Muscle layer of colon (tissue), 2 donors: ENCODE results near the gene ZBTB49.
A peak's percentile ranks its signal among the peaks of the same experiment; 100 is the strongest.
"Not testable (repeated sequence)": the region's sequence is repeated elsewhere in the genome, so short reads cannot be mapped to it uniquely, and the experiment has no call there.

Experiments used
- H3K27ac ChIP-seq: one replicate; pipeline ENCODE4 v1.7.0; 2013; ENCODE audit warnings: low read depth, mild to moderate bottlenecking, low read length, moderate library complexity
- H3K27me3 ChIP-seq, 2 donors: one replicate each; pipeline ENCODE4 v1.7.0; 2013; ENCODE audit warnings: low read length in 2 of 2, mild to moderate bottlenecking in 2 of 2; ENCODE audit not compliant: insufficient read depth in 2 of 2, control insufficient read depth in 1 of 2
- H3K36me3 ChIP-seq: one replicate; pipeline ENCODE4 v1.7.0; 2013; ENCODE audit warnings: mild to moderate bottlenecking, low read length; ENCODE audit not compliant: insufficient read depth
- H3K4me1 ChIP-seq: one replicate; pipeline ENCODE4 v1.7.0; 2013; ENCODE audit warnings: mild to moderate bottlenecking, low read length; ENCODE audit not compliant: insufficient read depth
- H3K4me3 ChIP-seq, 2 donors: one replicate each; pipeline ENCODE4 v1.7.0; 2013; ENCODE audit warnings: low read length in 2 of 2, low read depth in 1 of 2, mild to moderate bottlenecking in 1 of 2, moderate library complexity in 1 of 2
- H3K9ac ChIP-seq: one replicate; pipeline ENCODE4 v1.7.0; 2013; ENCODE audit warnings: low read length
- H3K9me3 ChIP-seq: one replicate; pipeline ENCODE4 v1.7.0; 2013; ENCODE audit warnings: mild to moderate bottlenecking, low read length
- donor health status: abdominal sarcoma.
- donor health status: Adenocarcinoma of cecum.

The ZBTB49 gene

GRCh38 chr4:4289941-4290850 lies at the start of gene ZBTB49, which contains the start of gene LYAR:
ZBTB49 (plus strand) TSS chr4:4290251; CDS start chr4:4299946, 9,695 bp downstream.
LYAR (minus strand) TSS chr4:4290154; CDS start chr4:4283742, 6,412 bp downstream.
- Histone ChIP-seq H3K9ac (peak within 1 kb of the TSS; percentile 66), H3K27ac (peak within 1 kb of the TSS; percentile 90), H3K4me1 (peaks cover 21% of the 10 kb centered on the region), H3K36me3 (peaks cover 12% of the 10 kb centered on the region), H3K4me3 (peak within 1 kb of the TSS; percentile 87 to 91), H3K27me3 (no peaks in the 10 kb centered on the region), H3K9me3 (no peaks in the 10 kb centered on the region)

GRCh38 chr4:4245172-4245571 lies 44.9 kb upstream of the ZBTB49 start:
- no peak overlapping the region for H3K9ac ChIP-seq
- no peaks in the 10 kb centered on the region for H3K27me3 ChIP-seq
- H3K9me3 ChIP-seq = no peaks in the 10 kb centered on the region
- H3K27ac ChIP-seq = no peak overlapping the region
- peaks cover 20% of the 10 kb centered on the region for H3K4me1 ChIP-seq
- H3K4me3 ChIP-seq = no peak overlapping the region
- H3K36me3 ChIP-seq = peaks cover 38% of the 10 kb centered on the region

DNA sequence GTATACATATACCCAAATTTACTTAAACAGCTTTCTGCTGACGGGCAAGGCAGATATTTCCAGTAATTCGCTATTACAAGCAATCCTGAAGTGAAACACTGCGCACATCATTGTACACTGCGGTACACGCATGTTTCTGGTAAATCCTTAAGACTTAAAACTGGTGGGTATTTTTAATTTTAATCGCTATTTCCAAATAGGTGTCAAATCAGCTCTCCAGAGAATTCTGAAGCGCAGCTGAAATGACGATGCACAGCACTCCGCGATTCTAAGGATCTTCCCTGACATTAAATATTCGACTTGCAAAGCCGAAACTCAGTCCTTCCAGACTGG lies 42.4 kb upstream of the ZBTB49 start:
- peak overlapping the region; percentile 97 for H3K9ac ChIP-seq

DNA sequence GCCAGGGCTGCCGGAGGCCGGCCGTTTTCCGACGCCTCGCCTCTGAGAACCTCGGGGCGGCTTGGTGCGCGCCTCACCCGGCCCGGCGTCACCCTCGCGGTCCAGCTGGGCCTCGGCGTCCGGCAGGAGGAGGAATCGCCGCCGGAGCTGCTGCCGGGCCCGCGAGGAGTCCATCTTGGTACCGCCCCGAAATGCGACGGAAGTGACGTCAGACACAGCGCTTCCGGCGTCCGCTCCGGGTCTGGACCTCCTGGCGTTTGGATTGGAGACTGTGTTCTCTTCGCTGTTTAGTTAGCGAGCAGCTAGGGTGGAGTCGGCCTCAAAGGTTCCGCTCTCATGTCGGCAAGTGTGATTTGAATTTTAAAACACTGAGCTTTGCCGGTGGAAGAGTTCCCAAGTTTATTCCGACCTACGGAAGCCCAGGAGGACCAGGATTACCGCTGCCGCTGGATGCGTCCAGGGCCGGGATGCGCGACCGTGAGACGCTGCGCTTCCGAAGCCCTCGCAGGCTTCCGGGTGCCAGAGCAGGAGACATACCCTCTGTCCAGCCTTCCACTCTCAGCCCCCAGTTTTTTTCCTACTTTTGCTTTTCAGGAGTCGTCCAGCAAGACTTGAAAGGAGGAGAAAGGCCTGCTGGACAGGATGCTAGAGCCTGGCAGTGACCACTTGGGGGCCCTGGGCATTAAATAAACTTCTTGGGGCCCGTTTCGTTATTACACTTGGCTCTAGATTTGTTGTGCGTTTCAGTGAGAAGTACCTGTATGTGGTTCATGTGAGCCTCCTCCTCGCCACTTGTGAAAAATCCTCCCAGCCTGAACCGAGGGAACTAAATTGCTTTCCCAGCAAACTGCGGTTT lies 41.8 kb upstream of the ZBTB49 start, which contains the start of gene TMEM128:
Gene TMEM128 (minus strand): TSS at position 195 of the 856 bp plus-strand sequence. CDS start 21 bp downstream, at position 174.
- Histone ChIP-seq H3K36me3 (peaks cover 22% of the 10 kb centered on the region), H3K9me3 (no peaks in the 10 kb centered on the region), H3K4me3 (peak within 1 kb of the TSS; percentile 95 to 98)

More for the DNA sequence above, 42.4 kb upstream of the ZBTB49 start:
- Histone ChIP-seq H3K27ac (peak overlapping the region; percentile 87), H3K4me3 (peak overlapping the region; percentile 95 to 98), H3K36me3 (peaks cover 23% of the 10 kb centered on the region), H3K4me1 (peaks cover 20% of the 10 kb centered on the region), H3K9me3 (no peaks in the 10 kb centered on the region), H3K27me3 (no peaks in the 10 kb centered on the region)

DNA sequence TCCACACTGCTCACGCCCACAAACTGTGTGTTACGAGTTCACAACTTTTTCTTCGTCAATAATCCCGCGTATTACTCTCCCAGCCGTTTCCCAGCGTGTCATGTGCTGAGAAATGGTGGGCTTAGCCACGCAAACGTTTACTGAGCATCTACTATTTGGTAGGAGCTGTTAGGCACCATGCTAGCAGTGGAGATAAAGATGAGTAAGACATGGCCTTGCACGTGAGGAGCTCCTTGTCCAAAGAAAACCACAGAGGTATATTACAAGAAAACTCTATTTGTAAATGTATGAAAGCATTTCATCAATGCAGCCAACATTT lies 41.2 kb upstream of the ZBTB49 start:
- Histone ChIP-seq H3K9ac (peak overlapping the region; percentile 97), H3K36me3 (peaks cover 16% of the 10 kb centered on the region), H3K9me3 (no peaks in the 10 kb centered on the region), H3K27ac (peak overlapping the region; percentile 87), H3K4me3 (peak overlapping the region; percentile 95 to 98), H3K27me3 (no peaks in the 10 kb centered on the region), H3K4me1 (peaks cover 20% of the 10 kb centered on the region)

More for the DNA sequence above, 41.8 kb upstream of the ZBTB49 start, which contains the start of gene TMEM128:
- Histone ChIP-seq H3K9ac (peak within 1 kb of the TSS; percentile 97), H3K4me1 (peaks cover 20% of the 10 kb centered on the region), H3K27me3 (no peaks in the 10 kb centered on the region), H3K27ac (peak within 1 kb of the TSS; percentile 87)

DNA sequence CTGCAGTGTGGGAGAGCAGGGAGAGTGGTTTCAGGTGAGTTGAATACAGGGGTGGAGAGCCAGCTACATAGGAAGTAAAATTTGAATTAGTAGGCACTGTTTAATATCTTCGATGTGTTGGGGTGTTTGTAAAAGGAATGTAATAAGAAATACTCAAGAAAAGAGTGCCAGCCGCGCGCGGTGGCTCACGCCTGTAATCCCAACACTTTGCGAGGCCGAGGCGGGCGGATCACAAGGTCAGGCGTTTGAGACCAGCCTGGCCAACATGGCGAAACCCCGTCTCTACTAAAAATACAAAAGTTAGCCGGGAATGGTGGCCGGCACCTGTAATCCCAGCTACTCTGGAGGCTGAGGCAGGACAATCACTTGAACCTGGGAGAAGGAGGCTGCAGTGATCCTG lies 40.7 kb upstream of the ZBTB49 start:
- not testable (repeated sequence) for H3K4me3 ChIP-seq
- H3K27ac ChIP-seq = peak overlapping the region; percentile 1

GRCh38 chr4:4249866-4250265 lies 40.2 kb upstream of the ZBTB49 start:
- Histone ChIP-seq H3K4me1 (peaks cover 20% of the 10 kb centered on the region), H3K36me3 (peaks cover 6% of the 10 kb centered on the region), H3K9ac (no peak overlapping the region), H3K27ac (no peak overlapping the region), H3K27me3 (no peaks in the 10 kb centered on the region), H3K4me3 (no peak overlapping the region), H3K9me3 (no peaks in the 10 kb centered on the region)

More for the DNA sequence above, 40.7 kb upstream of the ZBTB49 start:
- not testable (repeated sequence) for H3K9me3 ChIP-seq, H3K9ac ChIP-seq, H3K27me3 ChIP-seq
- Histone ChIP-seq H3K4me1 (peaks cover 20% of the 10 kb centered on the region), H3K36me3 (peaks cover 11% of the 10 kb centered on the region)

DNA sequence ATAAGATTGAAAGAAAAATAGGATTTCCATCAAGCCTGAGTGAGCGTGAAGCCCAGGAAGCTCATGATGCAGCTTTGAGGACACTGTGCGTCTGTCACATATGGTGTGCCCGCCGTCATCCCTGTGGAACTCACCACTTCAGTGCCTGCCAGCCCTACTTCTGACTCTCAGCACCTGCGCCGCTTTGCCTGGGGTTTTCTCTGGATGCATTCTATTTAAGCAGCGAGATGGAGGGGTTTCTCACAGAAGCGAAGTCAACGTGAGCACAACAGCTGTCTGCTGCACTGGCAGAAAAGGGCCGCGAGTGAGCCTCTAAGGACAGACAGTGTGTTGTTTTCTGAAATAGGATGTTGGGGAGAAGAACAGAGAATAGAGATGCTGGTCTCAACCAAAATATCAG lies 35.9 kb upstream of the ZBTB49 start:
- Histone ChIP-seq H3K27ac (no peak overlapping the region), H3K9ac (no peak overlapping the region), H3K9me3 (no peaks in the 10 kb centered on the region), H3K4me1 (peaks cover under 1% of the 10 kb centered on the region), H3K36me3 (no peaks in the 10 kb centered on the region), H3K4me3 (no peak overlapping the region), H3K27me3 (no peaks in the 10 kb centered on the region)

DNA sequence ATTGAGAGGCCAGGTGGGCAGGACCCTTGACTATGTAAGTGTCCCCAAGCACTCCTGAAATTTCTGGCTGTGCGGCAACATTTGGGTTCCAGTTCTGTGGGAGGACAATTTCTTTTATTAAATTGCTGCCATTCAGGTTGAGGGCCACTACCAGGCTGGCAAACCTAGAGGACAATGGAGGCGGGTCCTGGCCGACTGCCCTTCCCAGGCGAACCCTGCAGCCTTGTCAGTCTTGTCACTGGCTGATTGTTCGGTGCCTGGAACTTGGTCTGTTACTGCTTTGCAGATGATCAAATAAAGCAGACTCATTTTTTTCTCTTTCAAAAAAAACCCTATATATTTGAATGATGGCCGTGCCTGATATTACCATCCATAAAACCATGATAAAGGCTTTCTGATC lies 35.4 kb upstream of the ZBTB49 start:
- Histone ChIP-seq H3K36me3 (no peaks in the 10 kb centered on the region), H3K27ac (no peak overlapping the region), H3K4me3 (no peak overlapping the region), H3K9me3 (no peaks in the 10 kb centered on the region), H3K9ac (no peak overlapping the region), H3K4me1 (no peaks in the 10 kb centered on the region), H3K27me3 (no peaks in the 10 kb centered on the region)

DNA sequence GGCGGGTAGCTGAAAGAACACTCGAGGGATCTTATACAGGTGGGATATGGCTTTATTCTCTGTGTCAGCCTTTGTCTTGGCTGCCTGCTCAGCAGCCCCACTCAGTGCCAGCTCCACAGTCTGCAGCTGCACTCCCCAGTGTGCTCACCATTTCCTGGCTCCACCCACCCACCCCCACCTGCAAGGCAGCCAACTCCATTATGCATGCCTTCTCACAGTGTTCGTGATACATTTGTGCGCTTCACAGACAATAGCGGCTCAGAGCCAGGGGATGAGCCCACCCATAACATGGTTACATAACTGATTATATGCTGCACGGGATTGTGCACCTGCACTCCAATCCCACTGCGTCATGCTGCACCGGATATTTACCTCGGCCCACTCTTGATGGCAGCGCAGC lies 33.3 kb upstream of the ZBTB49 start:
- no peak overlapping the region for H3K9ac ChIP-seq
- no peak overlapping the region for H3K27ac ChIP-seq
- no peaks in the 10 kb centered on the region for H3K4me1 ChIP-seq
- no peaks in the 10 kb centered on the region for H3K9me3 ChIP-seq
- no peak overlapping the region for H3K4me3 ChIP-seq
- H3K36me3 ChIP-seq = no peaks in the 10 kb centered on the region
- no peaks in the 10 kb centered on the region for H3K27me3 ChIP-seq

- H3K9me3 ChIP-seq, H3K4me1 ChIP-seq, H3K36me3 ChIP-seq, H3K9ac ChIP-seq, H3K27me3 ChIP-seq, H3K4me3 ChIP-seq, H3K27ac ChIP-seq: not testable (repeated sequence)
Observed at GRCh38 chr4:4257705-4258104, 32.3 kb upstream of the ZBTB49 start.
